NCI-H1105 treated with DMSO at 0.1 percent for 48 hours (cell line): ENCODE results near the gene L3MBTL2.

ENCODE experiments used
- DNase-seq: peaks from one replicate; lab custom pipeline; 2025; lab: John Stamatoyannopoulos, UW

The L3MBTL2 gene

DNA sequence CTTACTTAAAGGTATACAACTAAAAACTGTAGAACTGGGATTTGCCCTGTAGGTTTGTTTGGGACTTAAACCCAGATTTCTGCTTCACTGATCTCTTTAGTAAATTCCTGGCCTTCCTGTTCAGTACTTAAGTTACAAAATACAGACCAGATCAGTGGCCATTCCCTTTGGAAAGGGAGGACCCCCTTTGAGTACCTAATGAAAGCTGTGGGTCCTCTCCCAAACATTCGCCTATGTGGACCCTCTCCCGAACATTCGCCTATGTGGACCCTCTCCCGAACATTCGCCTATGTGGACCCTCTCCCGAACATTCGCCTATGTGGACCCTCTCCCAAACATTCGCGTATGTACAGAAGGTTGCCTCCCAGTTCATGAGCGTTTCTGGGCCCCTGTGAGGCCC lies 10.3 kb downstream of the L3MBTL2 start:
- DNase-seq = no peak

DNA sequence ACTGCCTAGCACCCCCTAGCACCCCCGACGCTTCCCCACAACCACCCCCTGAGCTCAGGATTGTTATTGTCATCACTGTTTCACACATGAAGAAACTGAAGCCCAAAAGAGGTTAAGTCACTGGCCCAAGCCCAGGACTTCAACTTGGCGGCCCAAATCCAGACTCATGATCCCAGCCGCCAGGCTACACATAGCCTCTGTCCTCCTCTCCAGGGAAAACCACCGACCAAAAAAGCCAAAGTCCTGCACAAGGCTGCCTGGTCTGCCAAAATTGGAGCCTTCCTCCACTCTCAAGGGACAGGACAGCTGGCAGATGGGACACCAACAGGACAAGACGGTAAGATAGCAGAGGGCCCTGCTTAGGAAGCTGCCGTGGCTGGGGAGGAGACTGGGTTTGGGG lies 10.8 kb downstream of the L3MBTL2 start:
- DNase-seq = no peak

DNA sequence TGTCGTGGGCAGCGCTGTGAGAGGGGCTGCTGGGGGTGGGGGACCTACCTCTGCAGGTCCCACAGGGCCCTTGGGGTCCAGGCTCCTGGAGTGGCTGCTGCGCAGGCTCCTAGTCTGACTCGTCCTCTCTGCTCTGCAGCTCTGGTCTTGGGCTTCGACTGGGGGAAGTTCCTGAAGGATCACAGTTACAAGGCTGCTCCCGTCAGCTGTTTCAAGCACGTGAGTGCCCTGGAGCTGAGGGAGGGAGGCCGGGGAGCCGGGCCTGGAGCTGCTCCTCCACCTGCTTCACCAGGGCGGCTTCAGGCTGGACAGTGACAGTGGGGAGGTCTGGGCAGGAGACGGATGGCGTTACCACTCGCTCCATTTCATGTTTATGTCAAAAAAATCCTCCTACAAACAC lies 11.9 kb downstream of the L3MBTL2 start:
- peak; percentile 77 for DNase-seq

DNA sequence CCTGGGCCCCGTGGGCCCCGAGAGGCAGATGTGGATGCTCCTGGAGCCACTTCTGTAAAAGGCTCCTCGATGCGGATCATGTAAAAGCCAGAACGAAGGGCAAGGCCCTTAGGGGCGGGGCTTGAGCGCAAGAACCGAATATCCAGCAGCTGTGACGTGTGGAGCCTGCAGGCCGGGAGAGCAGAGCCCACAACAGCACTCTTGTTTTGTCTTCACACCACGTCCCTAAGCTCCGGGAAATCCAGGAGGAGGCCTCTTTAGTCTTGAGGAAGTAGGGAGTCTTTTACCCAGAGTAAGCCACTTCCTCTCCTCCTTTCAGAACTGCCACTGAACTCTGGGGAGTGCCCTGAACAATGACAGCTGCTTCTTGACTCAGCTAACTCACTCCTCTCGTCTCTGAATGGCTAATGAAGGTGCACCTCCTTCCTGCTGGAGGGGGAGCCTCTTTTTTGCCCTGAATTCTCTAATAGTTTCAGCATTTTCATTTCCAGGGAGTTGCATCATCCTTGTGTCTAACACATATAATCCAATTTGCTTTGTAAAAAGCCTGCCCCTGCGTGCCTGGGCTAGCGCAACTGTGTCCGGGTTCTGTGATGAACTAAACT lies 12.5 kb downstream of the L3MBTL2 start:
- peak; percentile 77 for DNase-seq

DNA sequence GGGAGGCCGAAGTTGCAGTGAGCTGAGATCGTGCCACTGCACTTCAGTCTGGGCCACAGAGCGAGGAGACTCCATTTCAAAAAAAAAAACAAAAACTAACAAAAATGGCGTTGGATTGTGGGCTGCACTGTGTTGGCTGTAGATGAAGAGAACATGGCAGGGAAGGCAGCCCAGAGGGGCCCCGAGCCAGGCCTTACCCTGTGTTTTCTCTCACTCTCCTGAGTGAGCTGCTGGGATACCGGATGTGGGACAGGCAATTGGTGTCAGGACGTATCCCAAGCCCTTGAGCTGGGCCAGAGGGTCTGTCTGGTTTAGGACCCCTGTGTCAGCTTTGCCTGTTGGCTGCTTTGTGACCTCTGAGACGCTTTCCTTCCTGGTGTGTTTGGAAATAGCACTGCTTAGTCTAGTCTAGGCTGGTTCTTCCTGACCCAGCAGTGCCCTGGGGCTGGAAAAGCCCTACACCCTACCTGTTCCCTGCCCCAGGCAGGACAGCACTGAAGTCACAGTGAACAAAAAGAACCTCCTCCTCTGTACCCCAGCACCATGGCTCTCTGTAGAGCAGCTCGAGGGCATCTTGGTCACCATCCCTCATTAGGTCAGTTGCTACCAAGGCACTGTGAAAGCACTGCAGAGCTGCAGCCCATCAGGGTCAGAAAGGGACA lies 17.9 kb downstream of the L3MBTL2 start:
- DNase-seq = no peak

DNA sequence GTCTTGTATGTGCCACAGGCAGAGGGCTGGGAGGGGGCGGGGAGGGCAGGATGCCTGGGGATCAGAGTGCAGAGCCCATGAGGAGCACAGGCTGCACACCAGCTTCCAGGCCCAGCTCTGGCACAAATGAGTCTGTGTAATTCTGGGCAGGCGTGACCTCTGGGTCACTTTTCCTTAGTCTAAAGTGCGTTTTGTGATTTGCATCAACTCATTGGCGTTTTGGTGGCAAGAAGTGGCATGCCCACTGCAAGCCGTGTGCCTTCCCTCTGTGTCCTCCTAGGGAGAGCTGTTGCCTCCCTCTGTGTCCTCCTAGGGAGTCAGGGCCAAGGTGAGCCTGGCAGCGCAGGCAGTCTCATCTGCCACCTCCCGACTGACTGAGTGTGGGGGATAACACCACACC lies 18.4 kb downstream of the L3MBTL2 start:
- no peak for DNase-seq

DNA sequence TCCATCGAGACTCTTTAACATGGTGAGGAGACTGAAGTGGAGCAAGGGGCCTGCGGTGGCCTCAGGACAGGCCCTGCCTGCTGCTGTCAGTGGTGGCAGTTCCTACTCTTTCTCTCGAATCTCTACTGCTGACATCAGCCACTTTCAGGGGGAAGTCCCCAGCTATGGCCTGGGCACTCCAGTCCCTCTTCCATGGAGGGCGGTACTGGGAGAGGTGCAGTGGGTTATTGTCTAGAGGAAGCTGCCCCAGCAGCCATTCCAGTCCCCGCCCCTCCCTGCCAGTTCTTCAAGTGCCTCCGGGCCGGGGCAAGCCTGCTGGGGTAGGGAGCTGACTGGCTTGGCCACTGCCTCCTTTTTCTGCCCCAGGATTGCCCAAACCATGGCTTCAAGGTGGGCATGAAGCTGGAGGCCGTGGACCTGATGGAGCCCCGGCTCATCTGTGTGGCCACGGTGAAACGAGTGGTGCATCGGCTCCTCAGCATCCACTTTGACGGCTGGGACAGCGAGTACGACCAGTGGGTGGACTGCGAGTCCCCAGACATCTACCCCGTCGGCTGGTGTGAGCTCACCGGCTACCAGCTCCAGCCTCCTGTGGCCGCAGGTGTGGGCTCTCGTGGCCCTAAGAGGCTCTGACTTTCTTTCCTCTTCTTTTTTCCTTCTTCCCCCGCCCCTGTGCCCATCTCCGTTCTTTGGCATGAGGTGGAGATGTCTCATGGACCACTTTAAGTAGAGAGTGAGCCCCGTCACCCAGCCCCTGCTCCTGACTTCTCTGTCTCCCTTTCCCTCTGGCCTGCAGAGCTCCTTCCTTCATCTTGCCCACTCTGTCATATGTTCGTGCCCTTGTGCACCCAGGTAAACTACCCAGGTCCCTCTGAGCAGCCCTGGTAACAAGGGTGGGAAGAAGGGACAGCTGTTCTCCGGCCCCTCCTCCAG lies 21.9 kb downstream of the L3MBTL2 start:
- DNase-seq = no peak

DNA sequence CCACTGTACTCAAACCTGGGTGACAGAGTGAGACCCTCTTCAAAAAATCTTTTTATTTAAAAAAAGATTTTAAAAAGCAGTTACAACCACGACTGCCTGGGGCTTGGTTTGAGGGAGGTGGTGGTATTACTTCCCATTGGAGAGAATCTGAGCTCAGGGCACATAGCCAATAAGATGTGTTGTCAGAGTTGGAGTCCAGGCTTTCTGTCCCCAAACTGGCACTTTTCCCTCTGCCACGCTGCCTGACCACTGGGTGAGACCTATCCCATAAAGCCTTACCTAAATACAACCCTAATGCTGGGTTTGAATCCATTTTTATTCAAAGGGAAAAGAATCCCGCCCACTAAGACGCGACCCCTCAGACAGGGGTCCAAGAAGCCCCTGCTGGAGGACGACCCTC lies 24.1 kb downstream of the L3MBTL2 start:
- no peak for DNase-seq

DNA sequence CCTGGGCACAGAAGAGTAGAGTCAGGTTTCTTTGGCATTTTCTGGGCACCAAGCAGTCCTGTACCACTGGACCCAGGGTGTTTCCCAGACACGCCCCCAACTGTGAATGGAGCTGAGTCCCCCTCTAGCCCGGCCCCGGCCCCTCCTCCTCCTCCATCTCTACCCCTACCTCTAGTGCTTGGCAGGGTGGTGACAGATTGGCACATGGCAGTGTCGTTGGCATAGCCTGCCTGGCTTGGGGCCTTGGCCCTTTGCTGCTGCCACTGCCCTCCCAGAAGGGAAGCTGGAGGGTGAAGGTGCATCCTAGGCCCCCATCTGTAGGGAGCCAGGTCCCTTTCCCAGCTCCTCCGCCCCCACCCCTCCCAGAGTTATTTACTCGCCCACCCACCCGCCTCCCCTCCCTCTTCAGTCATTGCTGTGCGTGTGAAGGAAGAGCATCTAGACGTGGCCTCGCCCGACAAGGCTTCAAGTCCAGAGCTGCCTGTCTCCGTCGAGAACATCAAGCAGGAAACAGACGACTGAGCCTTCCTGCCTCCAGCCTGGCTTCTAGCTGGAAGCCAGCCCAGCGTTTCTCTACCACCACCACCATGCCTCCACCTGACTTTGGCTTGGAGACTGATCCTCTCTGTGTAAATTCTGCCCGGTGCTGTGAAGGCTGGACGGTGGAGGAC lies 24.8 kb downstream of the L3MBTL2 start:
- no peak for DNase-seq

DNA sequence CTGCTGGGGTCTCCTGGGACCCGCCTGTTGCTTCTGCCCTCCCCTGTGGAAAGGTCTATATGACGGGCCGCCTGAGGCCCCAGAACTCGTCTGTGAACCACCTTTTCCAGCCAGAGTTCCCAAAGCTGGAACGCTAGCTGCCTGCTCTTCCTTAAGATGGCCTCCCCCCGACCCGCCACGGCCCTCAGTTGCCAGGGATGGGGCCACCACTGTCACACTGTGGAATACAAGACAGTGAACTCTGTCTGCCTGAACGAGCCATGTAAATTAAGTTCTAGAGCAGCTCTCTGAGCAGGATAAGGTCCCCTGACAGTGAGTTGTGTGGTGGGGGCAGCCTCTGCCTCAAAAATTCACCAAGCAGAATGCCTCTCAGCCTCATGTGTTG lies 25.3 kb downstream of the L3MBTL2 start:
- no peak for DNase-seq

DNA sequence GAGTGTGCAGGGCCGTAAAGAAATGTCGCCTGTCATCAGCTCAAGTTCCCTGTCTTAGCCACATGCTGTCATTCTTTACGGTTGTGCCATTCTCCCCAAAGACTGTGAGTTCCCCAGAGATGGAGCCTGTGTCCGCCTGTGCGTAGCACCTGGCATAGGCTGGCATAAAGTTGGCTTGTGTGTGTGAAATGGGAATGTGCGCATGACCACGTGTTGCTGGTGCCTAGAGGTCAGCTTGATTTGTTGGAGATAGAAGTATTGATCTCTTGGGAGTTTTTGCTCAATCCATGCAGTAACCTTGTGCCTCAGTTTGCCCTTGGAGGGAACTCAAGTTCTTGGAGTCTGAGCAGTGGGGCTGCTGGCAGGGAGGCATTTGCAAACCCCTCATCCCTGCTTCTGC lies 26.3 kb downstream of the L3MBTL2 start:
- no peak for DNase-seq

DNA sequence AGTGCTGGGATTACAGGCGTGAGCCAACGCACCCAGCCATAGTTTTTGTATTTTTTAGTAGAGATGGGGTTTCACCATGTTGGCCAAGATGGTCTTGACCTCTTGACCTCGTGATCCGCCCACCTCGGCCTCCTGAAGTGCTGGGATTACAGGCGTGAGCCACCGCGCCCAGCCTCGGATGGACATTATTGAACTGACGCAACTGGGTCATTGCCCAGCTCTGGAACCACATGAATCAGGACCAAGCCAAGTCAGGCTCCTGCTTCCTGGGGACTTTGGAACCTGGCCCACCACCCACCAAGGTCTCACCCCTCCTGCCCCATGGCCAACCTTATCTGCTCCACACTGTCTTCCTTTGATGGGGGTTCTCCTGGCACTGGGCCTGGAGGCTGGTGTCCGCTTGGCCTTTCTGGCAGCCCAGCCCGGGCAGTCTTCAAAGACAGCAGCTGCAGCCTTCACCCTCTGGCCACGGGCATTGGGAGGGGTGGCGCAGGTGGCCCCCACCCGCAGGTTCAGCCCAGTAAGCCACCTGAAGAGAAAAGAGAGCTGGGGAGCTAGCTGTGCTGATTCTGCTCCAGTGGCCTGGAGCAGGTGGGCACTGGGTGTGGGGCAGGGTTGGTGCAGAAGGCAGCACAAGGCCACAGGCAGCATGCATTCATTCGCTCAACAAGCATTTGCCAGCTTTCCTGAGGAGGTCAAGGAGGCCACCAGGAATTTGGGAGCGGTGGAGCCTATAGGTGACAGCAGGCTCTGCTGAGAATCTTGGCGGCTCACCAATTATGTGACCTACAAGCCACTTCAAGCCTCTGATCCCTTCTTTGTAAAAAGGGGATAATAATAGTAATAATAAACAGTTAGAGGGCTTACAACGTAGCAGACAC lies 29.9 kb downstream of the L3MBTL2 start:
- no peak for DNase-seq

DNA sequence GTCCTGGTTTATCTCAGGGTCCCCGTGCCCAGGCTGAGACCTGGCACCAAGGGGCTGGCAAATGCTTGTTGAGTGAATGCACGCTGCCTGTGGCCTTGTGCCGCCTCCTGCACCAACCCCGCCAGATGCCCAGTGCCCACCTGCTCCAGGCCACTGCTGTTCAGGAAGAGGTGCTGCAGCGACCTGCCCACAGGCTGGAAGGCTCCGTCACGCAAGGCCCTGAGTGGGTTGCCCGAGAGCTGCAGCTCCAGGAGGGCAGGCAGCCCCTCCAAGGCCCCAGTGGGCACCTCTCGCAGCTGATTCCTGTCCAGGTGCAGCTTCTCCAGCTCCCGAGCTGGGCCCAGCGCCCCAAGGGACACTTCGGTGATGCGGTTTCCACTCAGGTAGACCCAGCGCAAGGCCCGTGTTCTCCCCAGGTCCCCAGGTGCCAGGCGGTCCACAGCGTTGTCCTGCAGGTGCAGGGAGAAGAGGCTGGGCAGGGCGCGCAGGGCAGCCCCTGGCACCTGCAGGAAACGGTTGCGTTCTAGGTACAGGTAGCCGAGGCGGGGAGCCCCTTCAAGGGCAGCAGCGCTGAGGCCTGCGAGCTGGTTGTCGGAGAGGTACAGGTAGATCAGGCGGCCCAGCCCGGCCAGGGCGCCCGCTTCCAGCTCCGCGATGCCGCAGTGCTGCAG lies 32.1 kb downstream of the L3MBTL2 start:
- DNase-seq = no peak

DNA sequence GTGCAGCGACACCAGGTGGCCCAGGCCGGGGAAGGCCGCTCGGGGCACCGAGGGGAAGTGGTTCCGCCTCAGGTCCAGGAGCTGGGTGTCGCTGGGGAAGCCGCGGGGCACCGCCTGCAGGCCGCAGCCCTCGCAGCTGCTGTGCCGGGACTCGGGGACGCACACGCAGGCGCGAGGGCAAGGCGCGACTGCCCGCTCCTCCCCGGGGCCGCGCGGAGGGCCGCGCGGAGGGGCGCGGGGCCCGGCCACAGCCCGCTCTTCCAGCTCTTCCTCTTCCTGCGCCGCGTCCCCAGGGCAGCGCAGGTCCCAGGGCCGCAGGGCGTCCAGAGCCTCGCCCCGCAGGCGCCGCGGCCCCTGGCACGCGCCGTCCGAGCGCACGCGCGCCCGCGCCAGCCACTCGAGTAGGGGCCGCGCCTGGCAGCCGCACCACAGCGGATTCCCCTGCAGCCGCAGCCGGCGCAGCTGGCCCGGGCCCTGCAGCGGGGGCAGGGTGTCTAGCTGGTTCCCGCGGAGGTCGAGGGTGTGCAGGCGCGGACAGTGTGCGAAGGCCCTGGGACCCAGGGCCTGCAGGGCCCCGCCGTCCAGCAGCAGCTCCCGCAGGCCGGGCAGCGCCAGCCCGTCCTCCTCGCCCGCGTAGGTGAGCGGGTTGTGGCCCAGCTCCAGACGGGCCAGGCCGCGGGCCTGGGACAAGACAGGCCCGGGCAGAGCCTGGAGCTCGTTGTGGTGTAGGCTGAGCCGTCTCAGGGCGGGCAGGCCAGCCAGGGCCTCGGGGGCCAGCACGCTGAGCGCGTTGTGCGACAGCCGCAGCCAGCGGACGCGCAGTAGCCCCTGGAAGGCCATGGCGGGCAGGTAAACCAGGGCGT lies 32.8 kb downstream of the L3MBTL2 start:
- DNase-seq = peak; percentile 66

DNA sequence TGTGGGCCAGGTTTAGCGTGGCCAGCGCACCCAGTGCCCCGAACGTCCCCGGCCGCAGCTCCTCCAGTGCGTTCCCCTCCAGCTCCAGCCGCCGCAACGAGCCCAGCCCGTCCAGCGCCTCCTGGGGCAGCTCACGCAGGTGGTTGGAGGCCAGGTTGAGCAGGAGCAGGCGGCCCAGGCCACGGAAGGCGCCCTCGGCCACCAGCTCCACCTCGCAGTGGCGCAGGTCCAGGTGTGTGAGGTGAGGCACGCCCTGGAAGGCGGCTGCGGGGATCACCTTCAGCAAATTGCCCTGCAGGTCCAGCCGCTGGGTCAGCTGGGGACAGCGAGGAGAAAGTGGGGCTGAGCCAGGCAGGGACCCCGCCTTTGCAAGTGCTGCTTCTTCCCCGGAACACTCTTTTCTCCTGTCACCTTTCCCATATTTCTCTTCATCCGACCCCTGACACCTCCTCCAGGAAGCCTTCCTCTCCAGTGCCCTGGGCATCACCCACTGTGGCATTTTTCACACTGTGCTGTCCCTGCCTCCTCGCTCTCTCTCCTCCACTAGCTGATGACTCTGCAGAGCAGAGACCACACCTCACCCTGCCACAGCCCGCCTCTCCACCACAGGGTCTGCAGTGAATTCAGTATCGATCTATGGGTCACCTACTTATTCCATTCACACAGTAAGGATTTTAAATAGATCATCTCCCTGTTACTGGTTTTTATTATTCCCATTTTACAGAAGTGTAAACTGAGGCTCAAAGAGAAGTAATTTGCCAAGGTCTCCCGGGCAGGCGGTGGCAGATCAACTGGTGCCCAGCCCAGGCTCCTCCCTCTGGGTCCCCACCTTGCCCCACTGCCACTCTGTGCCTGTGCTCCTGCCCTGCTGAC lies 33.7 kb downstream of the L3MBTL2 start:
- DNase-seq = no peak

DNA sequence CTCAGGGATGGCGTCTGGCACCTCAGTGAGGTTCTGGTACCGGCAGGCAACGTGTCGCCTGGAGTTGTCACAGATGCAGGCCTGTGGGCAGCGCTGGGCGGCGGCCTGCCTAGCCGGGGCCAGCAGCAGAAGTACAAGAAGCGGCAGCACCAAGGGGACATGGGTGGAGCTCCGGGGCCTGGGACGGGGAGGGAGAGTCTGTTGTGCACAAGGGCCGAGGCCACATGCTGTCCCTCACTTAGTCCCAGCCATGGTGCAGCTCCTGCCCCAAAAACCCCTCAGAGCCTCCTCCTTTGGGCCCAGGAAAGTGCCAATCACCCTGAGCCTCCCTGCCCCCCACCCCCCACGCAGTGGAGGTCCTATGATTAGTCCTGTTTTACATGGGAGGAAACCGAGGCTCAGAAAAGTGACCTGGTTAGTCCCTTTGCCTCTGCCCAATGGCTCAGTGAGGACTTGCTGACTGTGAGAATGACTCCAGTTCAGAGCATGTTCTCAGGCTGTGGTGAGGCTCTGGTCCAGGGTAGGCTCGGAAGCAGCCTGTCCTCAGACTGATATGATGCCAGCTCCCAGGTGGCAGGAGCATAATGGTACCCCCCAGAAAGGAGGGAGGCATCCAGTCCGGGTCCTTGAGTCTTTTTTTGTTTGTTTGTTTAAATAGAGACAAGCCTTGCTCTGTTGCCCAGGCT lies 34.5 kb downstream of the L3MBTL2 start:
- DNase-seq = no peak

DNA sequence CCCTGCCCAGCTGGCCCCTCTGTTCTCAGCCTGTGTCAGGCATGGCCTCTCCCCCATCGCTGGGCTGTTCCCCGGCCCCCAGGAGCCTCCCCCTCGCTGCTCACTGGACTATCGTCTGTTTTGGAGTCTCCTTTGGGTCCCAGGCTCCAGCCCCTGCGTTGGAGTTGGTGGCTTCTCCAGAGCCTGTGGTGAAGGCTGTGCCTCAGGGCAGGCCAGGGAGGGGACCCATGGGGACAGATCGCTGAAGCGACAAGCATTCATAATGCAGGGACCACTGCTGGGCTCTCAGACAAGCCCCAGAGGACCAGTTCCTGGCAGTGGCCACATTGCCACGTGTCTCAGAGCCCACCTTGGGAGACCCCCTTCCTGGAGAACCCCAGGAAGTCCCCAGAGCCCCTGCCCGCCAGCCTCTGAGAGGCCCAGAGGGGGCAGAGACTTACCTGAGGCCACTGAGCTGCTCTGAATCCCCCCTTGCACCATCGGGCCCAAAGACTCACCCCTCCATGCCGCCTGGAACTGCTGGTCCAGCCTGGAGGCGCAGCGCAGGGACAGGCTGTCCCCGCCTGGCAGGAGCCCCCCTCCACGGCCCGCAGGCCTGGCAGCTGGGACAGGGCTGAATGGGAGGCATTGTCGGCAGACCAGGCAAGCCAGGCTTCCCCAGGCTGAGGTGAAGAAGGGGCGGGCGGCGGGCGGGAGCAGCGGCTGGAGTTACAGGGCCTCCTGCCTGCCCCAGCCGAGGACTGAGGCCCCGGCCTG lies 35.4 kb downstream of the L3MBTL2 start, which contains the start of gene CHADL:
Gene CHADL (minus strand): TSS at position 555 of the 756 bp plus-strand sequence. CDS start 50 bp downstream, at position 505.
- DNase-seq = no peak
